GM12892 (cell line): ENCODE data around the gene POP4.
"Not testable (repeated sequence)": the region's sequence is repeated elsewhere in the genome, so short reads cannot be mapped to it uniquely, and the experiment has no call there.

Experiments used
- DNase-seq: peaks from one replicate; pipeline ENCODE4 v3.0.0; 2011; ENCODE audit not compliant: insufficient read length
- FAIRE-seq: peaks from 2 replicates; lab custom pipeline; 2011; peaks lifted over from hg19 to GRCh38; lab: Jason Lieb, UNC
- POLR2A ChIP-seq: IDR thresholded peaks from 2 replicates; pipeline ENCODE4 v1.6.1; 2011; ENCODE audit warnings: low read depth, low read length, control low read depth
- POLR2AphosphoS5 ChIP-seq: IDR thresholded peaks from 2 replicates; pipeline ENCODE4 v1.6.1; 2011; ENCODE audit warnings: low read depth, low read length, control low read depth
- TAF1 ChIP-seq: IDR thresholded peaks from 2 replicates; pipeline ENCODE4 v1.6.1; 2011; ENCODE audit warnings: low read depth, mild to moderate bottlenecking, control low read depth, low read length, borderline replicate concordance

Gene POP4

DNA sequence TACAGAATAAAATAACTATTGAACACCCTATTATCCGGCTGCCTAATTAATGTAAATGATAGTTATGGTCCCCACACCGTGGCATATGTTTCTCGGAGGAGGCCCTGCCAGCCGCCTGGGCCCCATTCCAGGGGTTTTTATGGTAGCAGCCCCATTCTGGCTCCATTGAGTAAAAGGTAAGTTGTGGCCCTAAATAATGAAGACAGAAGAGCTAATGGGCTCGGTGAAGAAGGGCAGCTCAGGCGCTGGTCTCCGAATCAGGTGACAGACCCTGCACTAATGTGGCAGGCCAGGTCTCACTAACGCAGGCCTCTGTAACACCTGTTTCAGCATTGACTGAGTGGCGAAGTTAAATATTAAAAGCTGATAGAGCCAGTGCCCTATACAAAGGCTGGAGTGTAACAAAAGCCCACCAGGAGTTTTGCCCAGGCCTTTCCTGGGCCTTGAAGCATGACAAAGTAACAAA is 19.1 kb downstream of the POP4 start:
- FAIRE-seq (no peak), DNase-seq (no peak)
- TF ChIP-seq POLR2AphosphoS5 = no peak
- TF ChIP-seq POLR2A = no peak
- no peak for TF ChIP-seq TAF1

- FAIRE-seq (no peak), DNase-seq (no peak)
- TF ChIP-seq POLR2AphosphoS5 (no peak), POLR2A (no peak), TAF1 (no peak)
These were observed 20.3 kb downstream of the POP4 start for GRCh38 chr19:29626386-29626785.

GRCh38 chr19:29626832-29627231 is 20.7 kb downstream of the POP4 start:
- not testable (repeated sequence) for FAIRE-seq, DNase-seq

- TF ChIP-seq TAF1 = no peak
- no peak for TF ChIP-seq POLR2A
- no peak for TF ChIP-seq POLR2AphosphoS5
- FAIRE-seq (no peak), DNase-seq (no peak)
These were observed 22.7 kb downstream of the POP4 start for GRCh38 chr19:29628661-29629385.

GRCh38 chr19:29629836-29630534 is 23.9 kb downstream of the POP4 start:
- FAIRE-seq (no peak), DNase-seq (no peak)
- TF ChIP-seq POLR2AphosphoS5 (no peak), TAF1 (no peak), POLR2A (no peak)

- FAIRE-seq (no peak), DNase-seq (no peak)
- TF ChIP-seq TAF1 (no peak), POLR2AphosphoS5 (no peak)
These were observed 24.6 kb downstream of the POP4 start for GRCh38 chr19:29630655-29631054.

GRCh38 chr19:29631450-29631849 is 25.4 kb downstream of the POP4 start:
- TF ChIP-seq POLR2A = no peak
- no peak for TF ChIP-seq POLR2AphosphoS5
- no peak for TF ChIP-seq TAF1
- DNase-seq (no peak), FAIRE-seq (no peak)

DNA sequence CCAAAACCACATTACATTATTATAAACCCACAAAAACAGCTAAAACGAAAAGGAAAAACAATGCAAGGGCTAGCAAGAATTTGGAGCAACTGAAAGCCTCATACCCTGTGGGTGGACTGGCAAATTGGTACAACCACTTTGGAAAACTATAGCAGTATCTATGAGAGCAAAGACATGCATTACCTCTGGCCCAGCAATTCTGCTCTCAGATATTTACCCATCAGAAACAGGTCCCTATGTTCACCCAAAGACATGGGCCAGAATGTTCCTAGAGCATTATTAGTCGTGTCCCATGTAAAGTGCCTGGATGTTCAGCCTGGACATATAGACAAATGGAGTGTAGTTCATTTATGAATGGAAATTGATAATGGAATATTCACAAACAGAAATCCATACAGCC is 27.9 kb downstream of the POP4 start:
- DNase-seq (no peak), FAIRE-seq (no peak)
- TF ChIP-seq POLR2A (no peak), POLR2AphosphoS5 (no peak), TAF1 (no peak)

GRCh38 chr19:29634423-29635130 is 28.5 kb downstream of the POP4 start:
- no peak for FAIRE-seq
- TF ChIP-seq TAF1 (no peak), POLR2A (no peak), POLR2AphosphoS5 (no peak)
- no peak for DNase-seq

DNA sequence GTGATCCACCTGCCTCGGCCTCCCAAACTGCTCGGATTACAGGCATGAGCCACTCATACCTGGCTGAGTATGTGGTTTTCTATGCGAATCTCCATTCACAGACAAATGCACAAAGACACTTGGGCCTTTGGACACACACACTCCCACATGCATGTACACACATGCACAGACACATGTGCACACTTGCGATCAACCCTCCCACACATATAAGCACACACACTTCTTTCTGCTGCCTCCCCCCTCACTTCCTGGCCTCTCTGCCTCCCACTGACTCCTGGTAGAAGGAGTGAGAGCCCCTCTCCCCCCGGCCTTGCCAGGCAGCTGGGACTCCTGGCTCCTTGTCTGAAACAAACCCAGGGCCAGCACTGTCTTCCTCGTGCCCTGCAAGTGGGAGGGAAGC is 29.9 kb downstream of the POP4 start:
- no peak for DNase-seq
- TF ChIP-seq POLR2A = no peak
- no peak for TF ChIP-seq POLR2AphosphoS5
- TF ChIP-seq TAF1 = no peak
- FAIRE-seq = no peak

DNA sequence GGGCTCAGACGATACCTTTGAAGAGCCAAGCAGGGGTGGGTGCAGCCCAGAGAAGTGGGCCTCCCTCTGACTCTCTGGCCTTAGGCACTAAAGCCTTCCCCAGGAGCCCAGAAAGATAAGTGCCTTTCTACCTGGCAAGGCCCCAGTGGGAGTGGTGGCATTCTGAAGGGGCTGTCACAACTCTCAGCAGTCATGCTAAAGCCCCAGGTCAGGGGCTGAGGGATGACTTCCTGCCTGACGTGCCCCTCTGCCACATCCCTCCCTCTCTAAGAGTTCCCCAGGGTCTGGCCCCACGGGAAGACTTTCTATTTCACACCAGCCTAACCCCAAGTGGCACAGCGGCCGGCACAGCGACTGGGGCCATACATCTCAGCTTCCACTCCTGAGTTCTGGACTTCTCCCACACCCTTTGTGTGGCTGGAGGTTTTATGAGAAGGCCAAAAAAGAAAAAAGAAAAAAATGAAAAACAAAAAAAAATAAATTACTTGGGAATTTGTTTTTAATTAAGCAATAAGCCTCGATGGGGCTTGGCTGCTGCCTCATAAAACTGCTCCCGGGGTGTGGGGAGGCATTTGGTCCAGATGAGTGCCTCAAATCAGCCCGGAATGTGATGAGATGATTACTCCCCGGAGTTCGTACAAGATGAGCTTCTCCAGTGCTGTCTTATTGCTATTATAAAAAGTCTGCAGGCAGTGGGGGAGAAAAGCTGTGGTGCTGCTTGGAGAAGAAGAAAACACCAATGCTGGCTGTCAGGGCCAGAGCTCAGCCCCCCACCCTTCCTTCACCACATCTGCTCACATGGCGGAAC is 30.7 kb downstream of the POP4 start:
- DNase-seq (no peak), FAIRE-seq (no peak)
- TF ChIP-seq TAF1 (no peak), POLR2AphosphoS5 (no peak), POLR2A (no peak)
